Activated naive CD4-positive, alpha-beta T cell treated with Interleukin-2 at 50 U/mL for 16 hours (primary cell): ENCODE measurements around the gene LGALS9B.
"Not testable (repeated sequence)": the region's sequence is repeated elsewhere in the genome, so short reads cannot be mapped to it uniquely, and the experiment has no call there.

Source experiments
- DNase-seq: peaks from one replicate; pipeline ENCODE4 v3.0.0-alpha.2; 2020

The LGALS9B gene

DNA sequence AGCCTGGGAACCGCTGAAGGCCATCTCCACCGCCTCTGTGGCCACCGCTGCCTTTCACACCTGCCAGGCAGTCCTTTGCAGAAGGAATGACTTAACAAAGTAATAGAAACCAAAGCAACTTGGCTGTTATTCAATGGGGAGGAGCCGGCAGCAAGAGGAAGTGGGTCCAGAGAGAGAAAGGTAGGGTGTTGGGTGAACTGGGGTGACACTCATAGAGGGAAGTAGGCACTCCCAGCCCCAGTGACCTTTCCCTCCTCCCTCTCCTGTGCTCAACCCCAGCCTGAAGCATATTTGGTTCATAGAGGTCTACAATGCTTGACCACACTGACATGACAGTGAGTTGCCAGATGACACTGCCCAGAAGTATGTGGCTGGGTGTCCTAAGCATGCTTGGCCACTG is at the start of gene LGALS9B:
Gene LGALS9B, minus strand, starts transcription at position 93 of the 400 bp plus-strand sequence. Its CDS starts 69 bp downstream, at position 24.
- not testable (repeated sequence) for DNase-seq

DNA sequence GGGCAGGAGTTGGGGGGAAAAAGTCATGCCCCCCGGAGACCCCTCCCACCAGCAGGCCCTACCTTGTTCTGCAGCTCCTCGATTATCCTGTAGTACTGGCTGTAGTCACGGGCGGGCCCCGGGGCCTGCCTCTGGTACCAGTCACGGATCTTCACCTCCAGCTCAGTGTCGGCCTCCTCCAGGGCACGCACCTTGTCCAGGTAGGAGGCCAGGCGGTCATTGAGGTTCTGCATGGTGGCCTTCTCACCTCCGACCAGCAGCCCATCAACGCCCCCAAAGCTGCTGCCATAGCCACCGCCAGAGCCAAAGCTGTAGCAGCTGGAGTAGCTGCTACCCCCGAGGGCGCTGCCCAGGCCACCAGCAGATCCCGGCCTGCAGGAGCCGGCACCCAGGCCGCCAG is 49.6 kb upstream of the LGALS9B start:
- not testable (repeated sequence) for DNase-seq

- not testable (repeated sequence) for DNase-seq
These were observed 47.8 kb upstream of the LGALS9B start for GRCh38 chr17:20515099-20515498.

GRCh38 chr17:20513539-20513938 is 46.2 kb upstream of the LGALS9B start:
- not testable (repeated sequence) for DNase-seq

- DNase-seq: not testable (repeated sequence)
These were observed 45.0 kb upstream of the LGALS9B start for GRCh38 chr17:20512378-20512777.

DNA sequence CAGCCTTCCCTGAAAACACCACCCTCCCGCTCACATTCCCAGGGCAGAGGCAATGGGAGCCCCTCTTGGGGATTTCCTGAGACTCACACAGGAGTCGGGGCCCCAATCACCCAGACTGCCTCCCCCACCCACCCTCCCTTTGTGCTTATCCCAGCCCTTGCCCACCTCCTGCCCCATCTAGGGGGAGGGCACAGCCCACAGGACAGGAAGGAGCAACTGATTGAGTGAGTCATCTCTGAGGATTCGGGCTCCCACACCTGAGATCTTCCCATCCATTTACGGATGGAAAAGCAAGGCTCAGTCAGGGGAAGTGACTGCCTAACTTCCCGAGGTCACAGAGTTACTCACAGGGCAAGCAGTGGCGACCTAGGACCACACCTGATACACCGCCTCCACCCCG is 44.4 kb upstream of the LGALS9B start:
- DNase-seq: not testable (repeated sequence)

GRCh38 chr17:20505333-20505732 is 38.0 kb upstream of the LGALS9B start:
- DNase-seq: not testable (repeated sequence)

- DNase-seq: not testable (repeated sequence)
These were observed 37.2 kb upstream of the LGALS9B start for GRCh38 chr17:20504388-20505066.

GRCh38 chr17:20501896-20502295 is 34.6 kb upstream of the LGALS9B start:
- DNase-seq: not testable (repeated sequence)

DNA sequence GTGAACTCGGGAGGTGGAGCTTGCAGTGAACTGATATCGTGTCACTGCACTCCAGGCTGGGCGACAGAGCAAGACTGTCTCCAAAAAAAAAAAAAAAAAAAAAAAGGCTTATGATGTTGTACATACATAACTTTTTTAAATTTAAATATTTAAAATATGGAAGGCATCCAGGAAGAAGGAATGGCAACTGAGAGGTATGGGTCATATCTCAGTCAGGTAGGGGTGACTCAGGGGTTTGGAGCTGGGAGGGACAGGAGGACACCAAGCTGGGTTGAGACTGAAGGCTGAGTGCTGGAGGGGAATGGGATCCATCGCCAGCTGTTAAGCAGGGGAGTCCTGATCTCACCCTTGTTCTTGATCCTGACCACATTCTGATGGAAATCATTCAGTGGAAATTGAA is 33.0 kb upstream of the LGALS9B start:
- not testable (repeated sequence) for DNase-seq

DNA sequence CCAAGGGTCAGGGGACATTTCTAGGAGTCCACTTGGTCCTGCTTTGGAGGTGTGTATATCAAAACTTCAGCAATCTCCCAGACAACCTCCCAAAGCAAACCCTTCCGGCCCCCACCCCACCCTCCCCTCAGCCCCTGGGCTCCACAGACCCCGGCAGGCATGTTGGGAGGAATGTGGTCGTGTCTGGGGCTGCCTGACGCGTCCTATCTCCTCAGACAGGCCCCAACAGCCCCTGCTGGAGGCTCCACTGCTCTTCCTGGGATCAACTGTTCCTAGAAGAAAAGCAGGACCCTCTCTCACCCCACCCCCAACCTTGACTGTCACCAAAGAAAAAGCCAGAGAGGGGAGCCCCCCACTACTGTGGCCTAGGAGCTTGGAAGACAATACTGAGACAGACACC is 28.1 kb upstream of the LGALS9B start:
- not testable (repeated sequence) for DNase-seq

GRCh38 chr17:20494735-20495134 is 27.4 kb upstream of the LGALS9B start:
- DNase-seq: not testable (repeated sequence)

DNA sequence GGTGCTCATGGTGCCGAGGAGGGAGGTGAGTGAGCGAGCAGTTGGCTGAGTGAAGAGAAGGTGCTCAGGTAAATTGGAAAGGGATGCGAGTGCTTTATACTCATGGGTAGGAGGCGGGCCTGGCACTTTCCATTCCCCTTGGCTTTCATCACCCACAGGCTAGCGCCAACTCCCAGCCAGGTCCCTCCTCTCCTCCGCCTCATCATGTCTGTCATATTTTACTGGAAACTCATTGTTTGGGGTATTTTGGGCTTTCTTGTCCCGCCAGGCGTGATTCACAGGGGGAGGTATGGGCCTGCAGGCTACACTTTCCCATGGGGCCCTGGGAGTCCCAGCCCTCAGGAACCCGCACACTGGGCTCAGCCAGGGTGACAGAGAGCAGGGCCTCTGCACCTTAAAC is 26.8 kb upstream of the LGALS9B start:
- DNase-seq: not testable (repeated sequence)

GRCh38 chr17:20492971-20493370 is 25.6 kb upstream of the LGALS9B start:
- DNase-seq: not testable (repeated sequence)

DNA sequence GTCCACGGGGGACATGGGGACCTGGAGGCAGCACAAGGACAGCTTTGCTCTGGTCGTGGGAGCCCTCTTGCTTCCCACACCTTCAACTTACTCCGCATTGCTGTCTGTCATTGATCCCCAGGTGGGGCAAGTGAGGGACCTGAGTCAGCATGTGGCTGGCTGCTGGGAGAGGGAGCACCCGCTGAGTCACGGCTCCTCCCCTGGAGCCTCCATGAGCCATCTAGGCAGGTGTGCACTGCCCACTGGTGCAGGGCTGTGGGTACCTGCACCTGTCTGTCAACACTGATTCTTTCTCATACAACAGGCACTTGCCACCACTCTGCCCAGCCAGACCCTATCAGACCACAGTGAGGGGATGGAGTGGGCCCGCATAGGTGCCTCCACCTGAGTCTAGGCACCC is 24.8 kb upstream of the LGALS9B start:
- not testable (repeated sequence) for DNase-seq

DNA sequence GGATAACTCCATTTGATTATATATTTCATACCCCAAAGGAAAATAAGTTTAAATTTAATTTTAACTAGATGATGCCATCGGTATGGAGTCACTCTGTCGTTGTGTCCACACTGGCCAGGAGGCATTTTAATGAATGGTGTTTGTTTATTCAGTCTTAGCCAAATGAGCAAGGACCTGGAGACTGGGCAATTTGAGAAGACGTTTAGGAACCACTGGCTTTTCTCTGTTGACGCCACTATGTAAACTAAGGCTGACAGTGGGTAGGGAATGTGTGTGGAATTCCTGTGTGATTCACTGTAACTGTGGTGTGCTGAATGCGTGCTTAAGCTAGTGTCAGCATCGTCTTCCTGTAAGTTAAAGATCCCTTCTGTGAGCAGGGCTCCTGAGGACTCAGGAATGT is 17.6 kb upstream of the LGALS9B start:
- not testable (repeated sequence) for DNase-seq

- DNase-seq: not testable (repeated sequence)
These were observed 12.7 kb upstream of the LGALS9B start for GRCh38 chr17:20479889-20480591.

- DNase-seq: not testable (repeated sequence)
These were observed 10.2 kb upstream of the LGALS9B start for GRCh38 chr17:20477398-20478071.

DNA sequence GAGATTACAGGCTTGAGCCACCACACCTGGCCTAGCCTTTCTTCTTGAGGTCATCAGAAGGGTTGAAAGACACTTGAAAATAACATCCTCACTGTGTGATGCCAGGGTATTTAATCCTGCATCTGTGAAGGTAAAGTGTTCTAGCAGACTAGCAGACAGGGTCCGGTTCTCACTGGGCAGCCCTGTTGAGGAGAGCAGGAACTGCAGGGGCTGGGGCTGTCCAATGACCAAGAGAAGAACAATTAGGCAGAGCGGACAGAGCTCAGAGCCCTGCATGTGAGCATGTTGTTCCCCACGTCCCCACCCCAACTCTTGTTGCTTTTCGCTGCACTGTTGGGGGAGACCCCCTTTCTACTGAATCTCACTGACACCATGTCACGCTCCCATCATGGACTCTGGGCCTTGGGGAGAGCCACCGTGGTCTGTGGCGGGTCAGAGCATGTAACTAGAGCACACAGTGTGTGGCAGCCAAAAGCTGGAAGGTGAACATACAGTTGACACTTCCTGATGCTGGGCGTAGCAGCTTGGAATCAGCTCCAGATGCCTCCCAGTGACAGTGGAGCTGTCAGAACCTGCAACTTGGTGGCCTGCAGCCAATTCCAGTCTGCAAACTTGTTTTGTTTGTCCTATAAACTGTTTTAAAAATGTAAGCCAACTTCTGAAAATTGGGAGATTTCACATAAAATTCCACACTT is 7.9 kb upstream of the LGALS9B start:
- not testable (repeated sequence) for DNase-seq

DNA sequence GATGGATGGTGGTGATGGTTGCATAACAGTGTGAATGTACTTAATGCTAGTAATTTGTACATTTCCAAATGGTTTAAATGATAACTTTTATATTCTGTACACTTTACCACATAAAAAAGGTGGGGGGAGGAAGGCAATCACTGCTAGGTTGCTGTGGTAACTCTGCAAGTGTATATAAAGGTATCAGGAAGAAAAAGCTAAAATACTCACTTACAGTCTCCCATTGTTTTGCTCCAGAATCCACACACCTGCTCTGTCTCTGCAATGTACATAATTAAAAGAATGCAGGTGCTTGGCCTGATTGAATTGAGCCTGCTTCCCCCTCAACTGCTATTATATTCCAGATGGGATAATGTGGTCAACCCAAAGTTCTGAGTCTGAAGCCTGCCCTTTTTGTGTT is 6.7 kb upstream of the LGALS9B start:
- not testable (repeated sequence) for DNase-seq

DNA sequence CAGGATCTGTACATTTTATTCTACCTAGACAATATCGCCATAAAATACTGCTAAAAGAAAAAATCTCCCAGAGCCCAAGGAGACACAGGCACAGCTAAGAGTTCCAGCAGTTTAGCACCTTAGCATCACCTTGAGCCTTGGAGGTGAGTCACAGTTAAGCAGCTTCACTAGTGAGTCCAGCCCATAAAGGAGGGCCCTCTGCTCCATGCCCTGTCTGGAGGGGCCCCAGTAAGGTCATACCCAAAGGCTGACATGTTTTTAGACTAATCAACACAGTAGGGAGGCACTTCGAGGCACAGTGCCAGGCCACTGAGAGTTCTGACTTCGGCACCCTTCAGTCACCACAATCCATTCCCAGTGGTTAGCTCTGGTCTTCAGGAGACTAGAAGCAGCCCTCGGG is 2.6 kb upstream of the LGALS9B start:
- DNase-seq: not testable (repeated sequence)

- DNase-seq: not testable (repeated sequence)
These were observed 1.8 kb upstream of the LGALS9B start for GRCh38 chr17:20469107-20469506.

DNA sequence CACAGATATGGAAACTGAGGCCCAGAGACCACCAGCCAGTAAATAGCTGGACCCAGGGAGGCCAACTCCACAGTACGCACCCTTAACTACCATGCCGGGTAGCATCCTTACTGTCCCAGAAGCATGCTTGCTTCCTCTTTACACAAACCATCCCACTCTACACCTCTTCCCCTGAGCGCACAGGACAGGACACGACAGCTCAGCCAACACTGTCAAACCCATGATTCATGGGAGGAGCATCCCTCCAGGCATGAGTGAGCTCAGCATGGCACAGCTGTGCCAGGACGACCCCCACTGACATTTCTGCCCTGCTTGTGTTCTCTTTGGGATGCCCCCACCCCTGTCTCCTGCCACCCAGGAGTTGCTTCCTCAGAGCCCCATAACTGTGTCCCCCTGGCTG is 340 bp downstream of the LGALS9B start:
- DNase-seq: not testable (repeated sequence)
